KMS-11 (cell line): Measurements from ENCODE around the gene VPS50.
"Not testable (repeated sequence)": the region's sequence is repeated elsewhere in the genome, so short reads cannot be mapped to it uniquely, and the experiment has no call there.

ENCODE experiments used
- H2AFZ ChIP-seq: fragments of 200-600 bp; sonication (generic); 2 replicates; pipeline ENCODE4 v1.6.1; 2016; ENCODE audit warnings: antibody characterized with exemption, mixed run types, low read depth
- H3K27ac ChIP-seq: fragments of 200-600 bp; sonication (generic); 2 replicates; pipeline ENCODE4 v1.6.1; 2016; ENCODE audit warnings: mild to moderate bottlenecking, mixed run types
- H3K27me3 ChIP-seq: fragments of 200-600 bp; sonication (generic); 2 replicates; pipeline ENCODE4 v1.6.1; 2017; ENCODE audit warnings: mild to moderate bottlenecking, low read depth, mixed run types, moderate library complexity; ENCODE audit not compliant: insufficient read depth
- H3K36me3 ChIP-seq: fragments of 200-600 bp; sonication (generic); 2 replicates; pipeline ENCODE4 v1.6.1; 2017; ENCODE audit warnings: mild to moderate bottlenecking, mixed run types; ENCODE audit not compliant: insufficient read depth
- H3K4me1 ChIP-seq: fragments of 200-600 bp; sonication (generic); 2 replicates; pipeline ENCODE4 v1.6.1; 2016; ENCODE audit warnings: mild to moderate bottlenecking, low read depth, mixed run types; ENCODE audit not compliant: poor library complexity, severe bottlenecking
- H3K4me2 ChIP-seq: fragments of 200-600 bp; sonication (generic); 2 replicates; pipeline ENCODE4 v1.7.0; 2016; ENCODE audit warnings: mild to moderate bottlenecking, mixed run types
- H3K4me3 ChIP-seq: fragments of 200-600 bp; sonication (generic); IDR thresholded peaks from 2 replicates; pipeline ENCODE4 v1.6.1; 2017; ENCODE audit warnings: low read depth, low read length, mixed read lengths; ENCODE audit not compliant: insufficient read depth
- H3K79me2 ChIP-seq: fragments of 200-600 bp; sonication (generic); 2 replicates; pipeline ENCODE4 v1.6.1; 2016; ENCODE audit warnings: low read depth, mixed run types; ENCODE audit not compliant: insufficient read depth
- H3K9ac ChIP-seq: fragments of 200-600 bp; sonication (generic); 2 replicates; pipeline ENCODE4 v1.6.1; 2016; ENCODE audit warnings: mild to moderate bottlenecking, mixed run types
- H4K20me1 ChIP-seq: fragments of 200-600 bp; sonication (generic); 2 replicates; pipeline ENCODE4 v1.6.1; 2016; ENCODE audit warnings: mild to moderate bottlenecking, mixed run types; ENCODE audit not compliant: insufficient read depth
- TF ChIP-seq, protein P1 (sequence below): fragments of 200-600 bp; sonication (generic); conservative IDR thresholded peaks from 2 replicates; pipeline ENCODE4 v1.6.1; 2017; ENCODE audit warnings: low read depth, mild to moderate bottlenecking, antibody characterized with exemption, low read length, moderate library complexity, mixed read lengths

VPS50 gene

DNA sequence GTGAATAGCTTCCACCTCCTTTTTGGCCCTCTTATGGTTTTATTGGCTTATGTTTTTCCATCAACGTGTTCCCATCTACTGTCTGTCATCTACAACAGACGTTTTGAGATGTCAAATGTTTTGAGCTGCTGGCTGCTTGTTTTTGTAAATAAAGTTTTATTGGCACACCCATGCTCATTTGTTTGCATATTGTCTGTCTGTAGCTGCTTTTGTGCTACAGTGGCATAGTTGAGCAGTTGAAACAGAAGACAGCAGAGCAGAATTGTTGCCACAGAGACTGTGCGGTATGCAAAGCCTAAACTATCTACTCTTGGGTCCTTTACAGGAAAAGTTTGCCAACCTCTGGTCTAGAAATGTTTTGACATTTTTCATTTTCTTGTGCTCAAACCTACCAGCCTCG lies 88.7 kb downstream of the VPS50 start:
- 0 out of 2 replicates have a peak, but pooled peaks cover under 1% of the 10 kb centered on the region for H3K36me3 ChIP-seq
- H3K4me1 ChIP-seq = no peaks in the 10 kb centered on the region
- no peak overlapping the region for H2AFZ ChIP-seq
- no peak overlapping the region for H3K9ac ChIP-seq
- no peaks in the 10 kb centered on the region for H3K79me2 ChIP-seq
- H4K20me1 ChIP-seq = no peaks in the 10 kb centered on the region
- no peak overlapping the region for H3K27ac ChIP-seq
- no peak overlapping the region for H3K4me3 ChIP-seq
- no peaks in the 10 kb centered on the region for H3K27me3 ChIP-seq
- H3K4me2 ChIP-seq = no peak overlapping the region
- TF ChIP-seq, protein P1, sequence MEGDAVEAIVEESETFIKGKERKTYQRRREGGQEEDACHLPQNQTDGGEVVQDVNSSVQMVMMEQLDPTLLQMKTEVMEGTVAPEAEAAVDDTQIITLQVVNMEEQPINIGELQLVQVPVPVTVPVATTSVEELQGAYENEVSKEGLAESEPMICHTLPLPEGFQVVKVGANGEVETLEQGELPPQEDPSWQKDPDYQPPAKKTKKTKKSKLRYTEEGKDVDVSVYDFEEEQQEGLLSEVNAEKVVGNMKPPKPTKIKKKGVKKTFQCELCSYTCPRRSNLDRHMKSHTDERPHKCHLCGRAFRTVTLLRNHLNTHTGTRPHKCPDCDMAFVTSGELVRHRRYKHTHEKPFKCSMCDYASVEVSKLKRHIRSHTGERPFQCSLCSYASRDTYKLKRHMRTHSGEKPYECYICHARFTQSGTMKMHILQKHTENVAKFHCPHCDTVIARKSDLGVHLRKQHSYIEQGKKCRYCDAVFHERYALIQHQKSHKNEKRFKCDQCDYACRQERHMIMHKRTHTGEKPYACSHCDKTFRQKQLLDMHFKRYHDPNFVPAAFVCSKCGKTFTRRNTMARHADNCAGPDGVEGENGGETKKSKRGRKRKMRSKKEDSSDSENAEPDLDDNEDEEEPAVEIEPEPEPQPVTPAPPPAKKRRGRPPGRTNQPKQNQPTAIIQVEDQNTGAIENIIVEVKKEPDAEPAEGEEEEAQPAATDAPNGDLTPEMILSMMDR = no peak

DNA sequence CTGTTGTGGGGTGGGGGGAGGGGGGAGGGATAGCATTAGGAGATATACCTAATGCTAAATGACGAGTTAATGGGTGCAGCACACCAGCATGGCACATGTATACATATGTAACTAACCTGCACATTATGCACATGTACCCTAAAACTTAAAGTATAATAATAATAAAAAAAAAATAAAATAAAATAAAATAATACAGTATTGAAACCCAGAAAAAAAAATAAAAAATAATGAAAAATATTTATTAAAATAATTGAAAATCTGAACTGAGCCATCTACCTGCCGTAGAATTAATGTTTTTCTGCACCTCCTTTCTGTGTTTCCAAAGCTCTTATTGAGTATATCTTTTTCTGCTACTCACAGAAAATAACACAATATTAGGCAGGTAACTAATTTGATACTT lies 94.1 kb downstream of the VPS50 start:
- H3K4me2 ChIP-seq, H2AFZ ChIP-seq: not testable (repeated sequence)

DNA sequence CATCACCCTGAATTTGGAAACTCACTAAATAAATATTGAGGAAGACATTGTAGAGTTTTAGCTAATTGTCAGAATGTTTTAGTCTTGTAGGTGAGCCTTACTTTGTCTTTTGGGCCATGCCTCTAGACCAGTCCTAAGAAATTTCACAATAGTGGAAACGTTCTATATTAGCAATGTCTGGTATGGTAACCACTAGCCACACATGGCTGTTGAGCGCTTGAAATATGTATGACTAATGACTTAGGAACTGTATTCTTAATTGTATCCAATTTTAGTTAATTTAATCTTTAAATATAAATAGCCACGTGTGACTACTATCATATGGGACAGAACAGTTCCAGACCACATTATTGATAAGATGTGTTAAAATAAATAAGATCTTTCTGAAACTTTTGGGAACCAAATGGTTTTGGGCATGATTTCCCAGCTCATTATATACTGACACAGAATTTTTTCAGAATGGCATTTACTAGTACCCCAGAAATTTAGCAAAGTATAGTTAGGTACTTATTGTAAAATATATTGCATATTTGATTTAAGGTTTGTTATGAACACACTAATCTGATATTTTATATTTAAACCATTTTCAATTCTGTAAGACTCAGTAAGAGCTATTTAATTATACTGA lies 95.0 kb downstream of the VPS50 start:
- H3K4me3 ChIP-seq = no peak overlapping the region
- TF ChIP-seq, protein P1 = no peak
- no peak overlapping the region for H3K27ac ChIP-seq
- H3K79me2 ChIP-seq = no peaks in the 10 kb centered on the region
- no peak overlapping the region for H2AFZ ChIP-seq
- H3K9ac ChIP-seq = no peak overlapping the region
- H3K4me1 ChIP-seq = no peaks in the 10 kb centered on the region
- no peaks in the 10 kb centered on the region for H3K27me3 ChIP-seq
- no peak overlapping the region for H3K4me2 ChIP-seq
- H4K20me1 ChIP-seq = no peaks in the 10 kb centered on the region
- H3K36me3 ChIP-seq = no peaks in the 10 kb centered on the region

More for the DNA sequence above, 94.1 kb downstream of the VPS50 start:
- H3K4me3 ChIP-seq, H3K36me3 ChIP-seq, H3K9ac ChIP-seq, H4K20me1 ChIP-seq, H3K27me3 ChIP-seq, H3K27ac ChIP-seq, H3K4me1 ChIP-seq, H3K79me2 ChIP-seq: not testable (repeated sequence)

DNA sequence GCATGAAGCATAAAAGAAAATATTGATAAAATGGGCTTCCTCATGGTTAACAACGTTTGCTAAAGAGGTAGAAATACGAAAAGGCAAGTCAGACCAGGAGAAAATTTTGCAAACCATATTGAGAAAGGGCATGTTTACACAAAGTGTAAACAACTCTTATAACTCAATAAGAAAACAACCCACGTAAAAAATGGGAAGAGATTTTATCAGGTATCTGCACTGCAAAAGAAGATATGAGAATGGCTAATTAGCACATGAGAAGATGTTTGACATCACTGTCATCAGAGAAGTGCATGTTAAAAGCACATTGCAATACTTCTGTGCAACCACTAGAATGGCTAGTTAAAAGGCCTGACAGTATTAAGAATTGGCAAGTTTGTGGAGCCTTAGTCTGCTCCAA lies 99.5 kb downstream of the VPS50 start:
- H3K36me3 ChIP-seq = no peaks in the 10 kb centered on the region
- no peaks in the 10 kb centered on the region for H3K79me2 ChIP-seq
- H3K9ac ChIP-seq = no peak overlapping the region
- H4K20me1 ChIP-seq = no peaks in the 10 kb centered on the region
- no peak overlapping the region for H3K27ac ChIP-seq
- H3K4me1 ChIP-seq = no peaks in the 10 kb centered on the region
- H3K4me2 ChIP-seq = no peak overlapping the region
- no peak overlapping the region for H2AFZ ChIP-seq
- no peaks in the 10 kb centered on the region for H3K27me3 ChIP-seq
- H3K4me3 ChIP-seq = no peak overlapping the region
- TF ChIP-seq, protein P1 = no peak

DNA sequence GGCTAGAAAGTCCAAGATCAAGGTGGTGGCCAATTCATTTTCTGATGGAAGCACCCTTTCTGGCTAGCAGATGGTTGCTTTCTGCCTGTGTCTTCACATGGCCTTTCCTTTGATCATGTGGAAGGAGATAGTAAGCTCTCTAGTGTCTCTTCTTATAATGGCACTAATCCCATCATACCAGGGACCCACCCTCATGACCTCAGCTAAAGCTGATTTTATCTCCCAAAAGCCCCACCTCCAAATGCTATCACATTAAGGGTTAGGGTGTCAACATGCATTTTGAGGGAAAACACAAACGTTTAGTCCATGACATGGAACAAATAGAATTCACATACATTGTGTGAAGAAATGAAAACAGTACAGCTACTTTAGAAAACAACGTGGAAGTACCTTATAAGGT lies 100.0 kb downstream of the VPS50 start:
- Histone ChIP-seq H3K9ac (no peak overlapping the region), H3K4me3 (no peak overlapping the region), H3K4me2 (no peak overlapping the region), H3K27ac (no peak overlapping the region), H3K4me1 (no peaks in the 10 kb centered on the region), H2AFZ (no peak overlapping the region), H3K36me3 (no peaks in the 10 kb centered on the region), H3K79me2 (no peaks in the 10 kb centered on the region), H4K20me1 (no peaks in the 10 kb centered on the region), H3K27me3 (no peaks in the 10 kb centered on the region)
- TF ChIP-seq, protein P1 = no peak
